ENCODE results near the gene MRPS9. TPM values are rescaled to one million over a fixed set of nuclear protein-coding genes. Genes with fewer than 3 reads are reported as not detected.

MRPS9 gene
- total RNA-seq, 1 experiment from 2014 or later, result 21.2 TPM

GRCh38 chr2:105118960-105119359, 81.1 kb downstream of the MRPS9 start:
- DNase-seq (ENCODE audit: low read depth), result no peak

GRCh38 chr2:105121434-105121833, 83.6 kb downstream of the MRPS9 start:
- no peak for DNase-seq (ENCODE audit: low read depth)

GRCh38 chr2:105125428-105125827, 87.6 kb downstream of the MRPS9 start:
- no peak for DNase-seq (ENCODE audit: low read depth)

- no peak for DNase-seq (ENCODE audit: low read depth)
Measured at GRCh38 chr2:105125920-105126319, 88.1 kb downstream of the MRPS9 start.

GRCh38 chr2:105126336-105126735, 88.5 kb downstream of the MRPS9 start:
- no peak for DNase-seq (ENCODE audit: low read depth)

- no peak for DNase-seq (ENCODE audit: low read depth)
Measured at GRCh38 chr2:105127289-105127915, 89.5 kb downstream of the MRPS9 start.

- DNase-seq (ENCODE audit: low read depth), result no peak
Measured at GRCh38 chr2:105129722-105130232, 91.9 kb downstream of the MRPS9 start.

DNA sequence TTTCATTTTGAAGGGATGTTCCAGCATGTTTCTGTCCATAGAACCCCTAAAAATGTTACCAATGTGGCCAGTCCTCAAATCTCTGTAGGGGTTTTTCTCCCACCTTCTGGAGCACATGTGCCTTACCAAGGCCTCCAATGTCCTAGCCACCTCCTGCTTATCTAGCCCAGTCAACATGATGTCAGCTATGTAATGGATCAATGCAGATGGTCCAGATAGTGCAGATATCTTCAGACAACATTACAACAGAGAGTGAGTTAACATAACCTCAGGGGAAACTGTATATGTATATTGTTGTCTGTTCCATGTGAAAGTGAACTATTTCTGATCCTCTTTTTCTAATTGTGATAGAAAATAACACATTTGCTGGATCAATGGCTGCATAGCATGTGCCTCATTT, 92.7 kb downstream of the MRPS9 start:
- no peak for DNase-seq (ENCODE audit: low read depth)

DNA sequence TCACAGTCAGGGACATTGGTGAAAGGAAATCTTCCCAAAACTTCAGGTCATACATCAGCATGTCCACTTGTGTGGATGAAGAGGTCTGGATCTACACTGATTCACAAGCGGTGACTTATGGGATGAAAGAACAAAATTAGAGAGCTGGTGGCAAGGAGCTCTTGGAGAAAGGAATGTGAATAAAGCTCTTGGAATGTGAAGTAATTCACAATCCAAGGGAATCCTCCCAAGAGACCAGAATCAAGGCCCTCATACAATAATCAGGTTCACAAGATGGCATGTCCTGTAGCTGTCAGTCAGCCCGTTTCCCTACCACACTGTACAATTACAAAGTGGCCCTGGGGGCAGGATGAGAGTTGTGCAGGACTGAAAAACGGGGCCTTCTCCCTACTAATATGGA, 96.2 kb downstream of the MRPS9 start:
- no peak for DNase-seq (ENCODE audit: low read depth)

DNA sequence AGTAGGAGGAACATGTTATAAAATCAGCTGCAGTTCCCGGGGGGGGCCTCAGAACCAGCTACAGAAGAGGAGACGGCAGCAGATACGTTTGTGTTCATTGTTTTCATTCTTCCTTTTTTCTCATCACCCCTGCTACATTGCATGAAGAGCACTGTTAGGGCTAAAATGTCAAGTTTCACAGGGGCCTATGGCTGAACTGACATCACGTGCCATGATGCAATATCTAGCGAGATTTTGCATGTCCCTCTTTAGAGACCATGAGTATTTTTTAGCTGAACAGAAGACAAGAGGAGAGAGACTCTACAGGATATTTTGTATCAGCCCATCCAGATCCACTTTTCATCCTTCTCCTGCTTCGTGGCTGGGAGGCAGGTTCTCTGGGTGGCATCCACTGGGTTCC, 97.6 kb downstream of the MRPS9 start:
- no peak for DNase-seq (ENCODE audit: low read depth)

- no peak for DNase-seq (ENCODE audit: low read depth)
Measured at GRCh38 chr2:105136394-105136793, 98.5 kb downstream of the MRPS9 start.

- DNase-seq (ENCODE audit: low read depth), result no peak
Measured at GRCh38 chr2:105138643-105139042, 100.8 kb downstream of the MRPS9 start.

- DNase-seq (ENCODE audit: low read depth), result no peak
Measured at GRCh38 chr2:105139556-105140239, 101.8 kb downstream of the MRPS9 start.

- DNase-seq (ENCODE audit: low read depth), result no peak
Measured at GRCh38 chr2:105140240-105140568, 102.3 kb downstream of the MRPS9 start.

DNA sequence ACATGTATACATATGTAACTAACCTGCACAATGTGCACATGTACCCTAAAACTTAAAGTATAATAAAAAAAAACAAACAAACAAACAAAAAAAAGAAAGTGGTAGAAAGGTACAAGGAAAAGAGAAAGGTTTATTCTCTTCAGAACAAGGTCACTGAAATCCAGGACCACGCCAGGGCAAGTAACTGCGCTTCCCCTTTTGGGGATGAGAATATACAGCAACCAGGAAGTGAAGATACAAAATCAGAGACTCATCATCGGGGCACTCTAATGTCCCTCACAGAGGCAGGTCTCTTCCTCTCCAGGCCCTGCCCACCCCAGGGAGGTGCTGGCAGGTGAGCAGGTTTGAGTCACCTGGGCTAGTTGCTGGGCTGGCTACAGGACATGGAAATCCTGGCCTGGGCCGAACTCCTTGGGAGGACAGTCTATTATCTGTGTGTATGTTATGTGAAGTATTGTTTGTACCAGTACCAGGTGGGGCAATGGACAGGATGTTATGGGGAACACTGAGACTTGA, 103.3 kb downstream of the MRPS9 start:
- DNase-seq (ENCODE audit: low read depth), result no peak

GRCh38 chr2:105142239-105142638, 104.4 kb downstream of the MRPS9 start:
- no peak for DNase-seq (ENCODE audit: low read depth)

- DNase-seq (ENCODE audit: low read depth), result no peak
Measured at GRCh38 chr2:105143094-105143466, 105.2 kb downstream of the MRPS9 start.

DNA sequence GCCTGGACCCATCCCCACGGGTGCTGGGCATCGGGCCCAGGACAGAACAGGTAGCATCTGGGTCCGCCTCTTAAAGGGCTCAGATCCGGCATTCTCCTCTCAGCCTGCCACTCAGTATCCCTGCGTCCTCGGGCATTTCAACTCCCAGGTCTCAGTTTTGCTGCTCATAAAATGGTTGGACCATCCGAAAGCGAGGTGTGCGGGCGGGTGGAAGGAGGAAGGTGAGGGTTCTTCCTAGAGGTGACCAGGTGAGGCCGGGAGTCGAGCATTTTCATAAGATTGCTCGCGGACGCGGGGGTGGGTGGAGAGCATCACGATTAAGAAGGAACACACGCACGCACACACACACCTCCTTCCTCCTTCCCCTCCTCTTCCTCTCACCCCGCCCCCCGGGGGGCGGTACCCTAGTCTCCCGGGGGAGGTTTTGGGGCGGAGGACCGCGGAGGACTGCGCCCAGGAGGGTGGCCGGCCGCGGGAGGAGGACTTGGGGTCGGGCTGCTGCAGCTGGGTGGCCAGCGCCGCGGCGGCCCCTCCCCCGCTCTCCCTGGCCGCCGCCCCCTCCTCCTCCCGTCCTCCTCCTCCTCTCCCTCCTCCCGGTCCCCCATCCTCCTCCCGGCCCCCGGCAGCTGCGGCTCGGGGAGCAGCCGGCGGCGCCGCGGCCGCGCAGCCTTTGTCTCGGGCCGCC, 105.7 kb downstream of the MRPS9 start:
- DNase-seq (ENCODE audit: low read depth), result no peak

GRCh38 chr2:105144152-105144940, 106.5 kb downstream of the MRPS9 start:
- no peak for DNase-seq (ENCODE audit: low read depth)

- DNase-seq (ENCODE audit: low read depth), result no peak
Measured at GRCh38 chr2:105144941-105145300, 107.1 kb downstream of the MRPS9 start.

DNA sequence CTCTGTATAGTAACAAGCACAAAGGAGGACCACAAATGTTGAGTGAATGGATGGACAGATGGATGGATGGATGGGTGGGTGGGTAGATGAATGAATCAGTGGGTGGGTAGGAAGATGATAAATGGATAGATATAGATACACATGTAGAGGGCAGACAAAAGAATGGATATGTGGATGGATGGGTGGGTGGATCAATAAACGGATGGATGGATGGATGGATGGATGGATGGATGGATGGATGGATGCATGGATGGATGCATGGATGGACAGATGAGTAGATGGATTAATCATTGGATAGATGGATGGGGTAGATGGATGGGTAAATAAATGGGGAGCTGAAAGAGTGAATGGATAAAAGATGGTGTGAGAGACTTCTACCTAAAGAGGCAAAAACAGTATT, 111.4 kb downstream of the MRPS9 start:
- no peak for DNase-seq (ENCODE audit: low read depth)

Measured in M059J (cell line).